ENCODE results near the gene FBXL17. TPM values are rescaled to one million over a fixed set of nuclear protein-coding genes. Genes with fewer than 3 reads are reported as not detected.
A peak's percentile ranks its signal among the peaks of the same experiment; 100 is the strongest.
"Not testable (repeated sequence)": the region's sequence is repeated elsewhere in the genome, so short reads cannot be mapped to it uniquely, and the experiment has no call there.

The FBXL17 gene
- total RNA-seq, 1 donor from 2014 or later: 5.6 TPM

- DNase-seq (ENCODE audit: low read depth in 2 of 2): no peak
These were observed 214.7 kb downstream of the FBXL17 start for GRCh38 chr5:108167174-108167573.

- DNase-seq (ENCODE audit: low read depth in 2 of 2): no peak
These were observed 217.3 kb downstream of the FBXL17 start for GRCh38 chr5:108164574-108164973.

GRCh38 chr5:108152854-108153253, 229.0 kb downstream of the FBXL17 start:
- not testable (repeated sequence) for DNase-seq (ENCODE audit: low read depth in 2 of 2)

GRCh38 chr5:108149369-108149768, 232.5 kb downstream of the FBXL17 start:
- DNase-seq (ENCODE audit: low read depth in 2 of 2): no peak

- DNase-seq (ENCODE audit: low read depth in 2 of 2): peak; percentile 28 to 38
These were observed 233.2 kb downstream of the FBXL17 start for GRCh38 chr5:108148715-108149139.

- DNase-seq (ENCODE audit: low read depth in 2 of 2): no peak
These were observed 235.7 kb downstream of the FBXL17 start for GRCh38 chr5:108146222-108146621.

- DNase-seq (ENCODE audit: low read depth in 2 of 2): no peak
These were observed 236.5 kb downstream of the FBXL17 start for GRCh38 chr5:108145351-108145750.

GRCh38 chr5:108144332-108144731, 237.6 kb downstream of the FBXL17 start:
- DNase-seq (ENCODE audit: low read depth in 2 of 2): no peak

- peak in 1 of 2 donors; percentile 11 for DNase-seq (ENCODE audit: low read depth in 2 of 2)
These were observed 238.3 kb downstream of the FBXL17 start for GRCh38 chr5:108143581-108143980.

- DNase-seq (ENCODE audit: low read depth in 2 of 2): no peak
These were observed 240.2 kb downstream of the FBXL17 start for GRCh38 chr5:108141676-108142075.

- no peak for DNase-seq (ENCODE audit: low read depth in 2 of 2)
These were observed 245.4 kb downstream of the FBXL17 start for GRCh38 chr5:108136493-108136892.

- DNase-seq (ENCODE audit: low read depth in 2 of 2): no peak
These were observed 252.8 kb downstream of the FBXL17 start for GRCh38 chr5:108129129-108129528.

GRCh38 chr5:108125771-108126511, 256.0 kb downstream of the FBXL17 start:
- no peak for DNase-seq (ENCODE audit: low read depth in 2 of 2)

GRCh38 chr5:108124596-108124995, 257.3 kb downstream of the FBXL17 start:
- no peak for DNase-seq (ENCODE audit: low read depth in 2 of 2)

- DNase-seq (ENCODE audit: low read depth in 2 of 2): no peak
These were observed 259.2 kb downstream of the FBXL17 start for GRCh38 chr5:108122702-108123101.

- no peak for DNase-seq (ENCODE audit: low read depth in 2 of 2)
These were observed 262.9 kb downstream of the FBXL17 start for GRCh38 chr5:108118813-108119514.

- DNase-seq (ENCODE audit: low read depth in 2 of 2): no peak
These were observed 266.2 kb downstream of the FBXL17 start for GRCh38 chr5:108115673-108116072.

GRCh38 chr5:108113950-108114349, 267.9 kb downstream of the FBXL17 start:
- DNase-seq (ENCODE audit: low read depth in 2 of 2): no peak

- DNase-seq (ENCODE audit: low read depth in 2 of 2): no peak
These were observed 270.2 kb downstream of the FBXL17 start for GRCh38 chr5:108111736-108112135.

GRCh38 chr5:108109059-108109458, 272.8 kb downstream of the FBXL17 start:
- no peak for DNase-seq (ENCODE audit: low read depth in 2 of 2)

GRCh38 chr5:108104448-108104847, 277.4 kb downstream of the FBXL17 start:
- no peak for DNase-seq (ENCODE audit: low read depth in 2 of 2)

GRCh38 chr5:108102463-108102862, 279.4 kb downstream of the FBXL17 start:
- peak in 1 of 2 donors; percentile 28 for DNase-seq (ENCODE audit: low read depth in 2 of 2)

- no peak for DNase-seq (ENCODE audit: low read depth in 2 of 2)
These were observed 280.1 kb downstream of the FBXL17 start for GRCh38 chr5:108101821-108102220.
